Glutamatergic neuron (in vitro differentiated cells): ENCODE results near the gene BRSK2. TPM values are rescaled to one million over a fixed set of nuclear protein-coding genes. Genes with fewer than 3 reads are reported as not detected.

Experiments used
- DNase-seq: peaks from one replicate; pipeline ENCODE4 v3.0.0; 2022
- H3K27ac Mint-ChIP-seq: one replicate; pipeline ENCODE4 v1.8.0; 2020; ENCODE audit warnings: mild to moderate bottlenecking, mixed read lengths, inconsistent platforms; ENCODE audit not compliant: unreplicated experiment
- H3K27me3 Mint-ChIP-seq: one replicate; pipeline ENCODE4 v1.8.0; 2020; ENCODE audit warnings: mild to moderate bottlenecking, moderate library complexity, mixed read lengths, inconsistent platforms; ENCODE audit not compliant: unreplicated experiment
- H3K36me3 Mint-ChIP-seq: one replicate; pipeline ENCODE4 v1.8.0; 2020; ENCODE audit warnings: mild to moderate bottlenecking, mixed read lengths, inconsistent platforms; ENCODE audit not compliant: unreplicated experiment
- H3K4me1 Mint-ChIP-seq: one replicate; pipeline ENCODE4 v1.8.0; 2020; ENCODE audit warnings: mild to moderate bottlenecking, low read depth, mixed read lengths, inconsistent platforms; ENCODE audit not compliant: unreplicated experiment
- H3K4me3 Mint-ChIP-seq: one replicate; pipeline ENCODE4 v1.8.0; 2020; ENCODE audit warnings: mild to moderate bottlenecking, mixed read lengths, inconsistent platforms; ENCODE audit not compliant: unreplicated experiment
- H3K9me3 Mint-ChIP-seq: one replicate; pipeline ENCODE4 v1.8.0; 2020; ENCODE audit warnings: mild to moderate bottlenecking, moderate library complexity, mixed read lengths, inconsistent platforms; ENCODE audit not compliant: unreplicated experiment
- CTCF ChIP-seq: fragments of 200-600 bp; sonication (generic); IDR thresholded peaks from one replicate; pipeline ENCODE4 v1.5.0; 2021; ENCODE audit not compliant: partially characterized antibody, unreplicated experiment
- total RNA-seq: library from RNA; stranded (reverse); fragmentation: NEBNext Ultra II Directional; extraction: Animal tissue kit (Norgen Biotek cat#: 25700); gene quantifications from one replicate; pipeline ENCODE4 v1.2.1, GENCODE V29; 2021; ENCODE audit not compliant: unreplicated experiment

BRSK2 gene
- total RNA-seq, 1 donor from 2014 or later = 207 TPM

- TF ChIP-seq CTCF = no peak
- H3K36me3 Mint-ChIP-seq = no peaks in the 10 kb centered on the region
- peaks cover 14% of the 10 kb centered on the region for H3K4me1 Mint-ChIP-seq
- peaks cover 14% of the 10 kb centered on the region for H3K9me3 Mint-ChIP-seq
- peaks cover 18% of the 10 kb centered on the region for H3K27me3 Mint-ChIP-seq
- DNase-seq = peak; percentile 23
- no peak overlapping the region for H3K4me3 Mint-ChIP-seq
- peak overlapping the region; percentile 62 for H3K27ac Mint-ChIP-seq
These were observed 6.7 kb downstream of the BRSK2 start for GRCh38 chr11:1396375-1396841.

- peaks cover 9% of the 10 kb centered on the region for H3K9me3 Mint-ChIP-seq
- DNase-seq = no peak
These were observed 7.6 kb downstream of the BRSK2 start for GRCh38 chr11:1397146-1397861.

GRCh38 chr11:1397862-1398527, 8.3 kb downstream of the BRSK2 start:
- Mint-ChIP-seq H3K4me3 (no peak overlapping the region), H3K27ac (no peak overlapping the region), H3K27me3 (peaks cover 16% of the 10 kb centered on the region), H3K36me3 (no peaks in the 10 kb centered on the region), H3K9me3 (peaks cover 9% of the 10 kb centered on the region), H3K4me1 (peaks cover 8% of the 10 kb centered on the region)
- DNase-seq = peak; percentile 20
- TF ChIP-seq CTCF = no peak

More at GRCh38 chr11:1397146-1397861, 7.6 kb downstream of the BRSK2 start:
- no peak for TF ChIP-seq CTCF
- Mint-ChIP-seq H3K27me3 (peaks cover 15% of the 10 kb centered on the region), H3K4me3 (no peak overlapping the region), H3K4me1 (peaks cover 8% of the 10 kb centered on the region), H3K27ac (no peak overlapping the region), H3K36me3 (no peaks in the 10 kb centered on the region)

GRCh38 chr11:1398528-1399235, 8.9 kb downstream of the BRSK2 start:
- no peaks in the 10 kb centered on the region for H3K36me3 Mint-ChIP-seq
- peaks cover 14% of the 10 kb centered on the region for H3K27me3 Mint-ChIP-seq
- no peak overlapping the region for H3K27ac Mint-ChIP-seq
- H3K9me3 Mint-ChIP-seq = peaks cover 9% of the 10 kb centered on the region
- H3K4me3 Mint-ChIP-seq = no peak overlapping the region
- peak; percentile 18 for DNase-seq
- no peak for TF ChIP-seq CTCF
- peaks cover 8% of the 10 kb centered on the region for H3K4me1 Mint-ChIP-seq
